HG03378 (cell line): ENCODE measurements around the gene INAFM2.

Experiments used
- ATAC-seq: cut with Tn5 transposase; IDR thresholded peaks from one replicate; pipeline ENCODE4 v1.9.1; 2021; ENCODE audit warnings: mild to moderate bottlenecking, moderate library complexity; ENCODE audit not compliant: unreplicated experiment

Gene INAFM2

GRCh38 chr15:40287505-40287904 lies 36.0 kb upstream of the INAFM2 start:
- ATAC-seq = no peak

- no peak for ATAC-seq
These were observed 35.5 kb upstream of the INAFM2 start for GRCh38 chr15:40287968-40288367.

GRCh38 chr15:40289140-40289775 lies 34.2 kb upstream of the INAFM2 start:
- ATAC-seq = no peak

GRCh38 chr15:40290545-40290917 lies 33.0 kb upstream of the INAFM2 start:
- ATAC-seq = no peak

GRCh38 chr15:40290918-40291574 lies 32.4 kb upstream of the INAFM2 start:
- no peak for ATAC-seq

GRCh38 chr15:40292246-40292645 lies 31.2 kb upstream of the INAFM2 start:
- no peak for ATAC-seq

- no peak for ATAC-seq
These were observed 30.5 kb upstream of the INAFM2 start for GRCh38 chr15:40293006-40293405.

- no peak for ATAC-seq
These were observed 29.3 kb upstream of the INAFM2 start for GRCh38 chr15:40293905-40294895.

GRCh38 chr15:40295297-40295696 lies 28.2 kb upstream of the INAFM2 start:
- no peak for ATAC-seq

GRCh38 chr15:40295877-40296560 lies 27.5 kb upstream of the INAFM2 start:
- ATAC-seq = no peak

GRCh38 chr15:40296561-40297230 lies 26.8 kb upstream of the INAFM2 start:
- no peak for ATAC-seq

GRCh38 chr15:40297356-40297755 lies 26.1 kb upstream of the INAFM2 start:
- no peak for ATAC-seq

GRCh38 chr15:40298216-40298935 lies 25.1 kb upstream of the INAFM2 start:
- no peak for ATAC-seq

GRCh38 chr15:40300367-40300766 lies 23.1 kb upstream of the INAFM2 start:
- ATAC-seq = no peak

- ATAC-seq = no peak
These were observed 22.7 kb upstream of the INAFM2 start for GRCh38 chr15:40300771-40301170.

GRCh38 chr15:40301467-40302179 lies 21.9 kb upstream of the INAFM2 start:
- no peak for ATAC-seq

- ATAC-seq = no peak
These were observed 21.1 kb upstream of the INAFM2 start for GRCh38 chr15:40302288-40302886.

- no peak for ATAC-seq
These were observed 20.5 kb upstream of the INAFM2 start for GRCh38 chr15:40302981-40303380.

GRCh38 chr15:40303576-40303975 lies 19.9 kb upstream of the INAFM2 start:
- ATAC-seq = no peak
